ENCODE data around the gene PTGR2.
A peak's percentile ranks its signal among the peaks of the same experiment; 100 is the strongest.
"Not testable (repeated sequence)": the region's sequence is repeated elsewhere in the genome, so short reads cannot be mapped to it uniquely, and the experiment has no call there.

Gene PTGR2

GRCh38 chr14:73833530-73834260 lies 17.9 kb upstream of the PTGR2 start:
- no peak for DNase-seq

DNA sequence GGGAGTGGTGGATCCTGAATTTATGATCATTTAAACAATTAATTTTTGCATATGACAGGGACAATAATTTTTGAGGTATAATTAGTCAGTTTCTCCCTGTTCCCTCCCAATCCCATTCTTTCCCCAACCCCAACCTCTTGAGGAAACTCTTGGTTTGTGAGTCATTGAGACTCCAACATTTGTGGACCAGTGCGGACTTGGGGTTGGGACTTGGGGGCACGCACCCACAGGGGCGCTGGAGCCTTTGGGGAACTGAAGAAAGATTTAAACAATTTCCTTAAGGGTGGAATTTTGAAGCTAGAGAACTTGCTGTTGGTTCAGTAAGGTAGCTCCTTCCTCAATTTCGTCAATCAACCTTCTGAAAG lies 17.4 kb upstream of the PTGR2 start:
- DNase-seq = no peak

DNA sequence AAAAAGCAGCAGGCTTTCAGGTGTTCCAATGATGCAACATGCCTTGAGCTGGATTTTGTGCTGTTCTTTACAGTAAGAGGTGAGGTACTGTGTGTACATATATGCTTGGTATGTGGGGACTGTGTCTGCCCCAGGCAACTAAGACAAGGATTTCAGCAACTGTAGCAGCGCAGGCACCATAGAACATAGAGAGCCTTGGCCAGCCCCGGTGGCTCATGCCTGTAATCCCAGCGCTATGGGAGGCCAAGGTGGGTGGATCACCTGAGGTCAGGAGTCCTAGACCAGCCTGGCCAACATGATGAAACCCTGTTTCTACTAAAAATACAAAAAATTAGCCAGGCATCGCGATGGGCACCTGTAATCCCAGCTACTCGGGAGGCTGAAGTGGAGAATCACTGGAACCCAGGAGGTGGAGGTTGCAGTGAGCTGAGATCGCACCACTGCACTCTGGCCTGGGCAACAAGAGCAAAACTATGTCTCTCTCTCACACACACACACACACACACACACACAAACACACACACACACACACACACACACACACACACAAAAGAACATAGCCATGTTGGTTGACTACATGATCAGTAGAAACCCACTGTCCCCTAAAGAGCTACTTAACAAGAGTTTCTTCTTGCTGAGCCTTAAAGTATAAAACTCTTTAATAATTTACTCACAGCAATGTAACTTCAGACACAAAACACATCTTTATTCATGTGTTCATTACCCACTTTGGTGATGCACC lies 13.2 kb upstream of the PTGR2 start:
- DNase-seq = not testable (repeated sequence)

GRCh38 chr14:73842201-73842600 lies 9.4 kb upstream of the PTGR2 start:
- no peak for DNase-seq

DNA sequence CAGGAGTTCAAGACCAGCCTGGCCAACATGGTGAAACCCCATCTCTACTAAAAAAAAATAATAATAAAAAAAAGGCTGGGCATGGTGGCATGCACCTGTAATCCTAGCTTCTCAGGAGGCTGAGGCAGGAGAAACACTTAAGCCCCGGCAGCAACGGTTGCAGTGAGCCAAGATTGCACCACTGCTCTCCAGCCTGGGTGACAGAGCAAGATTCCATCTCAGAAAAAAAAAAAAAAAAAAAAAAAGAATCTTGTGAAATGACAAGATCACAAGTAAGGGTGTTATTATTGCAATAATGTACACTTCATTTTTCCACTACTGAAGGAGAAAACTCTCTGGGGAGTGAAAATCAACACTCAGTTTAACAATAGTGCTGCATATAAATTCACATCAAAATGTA lies 8.8 kb upstream of the PTGR2 start:
- DNase-seq = no peak

- DNase-seq = no peak
Observed at GRCh38 chr14:73843296-73843695, 8.3 kb upstream of the PTGR2 start.

- DNase-seq = no peak
Observed at GRCh38 chr14:73846947-73847346, 4.7 kb upstream of the PTGR2 start.

DNA sequence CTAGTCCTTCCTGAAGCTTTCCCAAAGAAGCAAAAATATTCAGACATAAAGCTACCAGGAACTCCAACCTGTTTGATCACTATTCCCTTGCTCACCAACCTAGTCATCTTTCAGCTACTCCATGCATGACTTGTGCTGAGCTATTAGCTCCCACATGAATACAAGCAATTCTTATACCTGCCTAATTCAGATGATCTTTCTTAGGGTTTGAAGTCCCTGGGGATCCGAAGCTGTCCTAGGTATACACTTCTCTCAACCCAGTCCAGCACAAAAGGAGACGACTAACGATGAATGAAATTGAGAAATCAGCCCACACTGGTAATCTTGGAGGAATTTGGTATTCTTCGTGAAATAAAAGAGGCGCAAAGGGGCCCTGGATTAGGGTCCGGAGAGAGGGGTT lies 631 bp upstream of the PTGR2 start:
- no peak for DNase-seq

GRCh38 chr14:73859145-73859544 lies 7.5 kb downstream of the PTGR2 start:
- DNase-seq = no peak

GRCh38 chr14:73861073-73861472 lies 9.4 kb downstream of the PTGR2 start:
- DNase-seq = no peak

GRCh38 chr14:73862480-73862879 lies 10.8 kb downstream of the PTGR2 start:
- DNase-seq = no peak

DNA sequence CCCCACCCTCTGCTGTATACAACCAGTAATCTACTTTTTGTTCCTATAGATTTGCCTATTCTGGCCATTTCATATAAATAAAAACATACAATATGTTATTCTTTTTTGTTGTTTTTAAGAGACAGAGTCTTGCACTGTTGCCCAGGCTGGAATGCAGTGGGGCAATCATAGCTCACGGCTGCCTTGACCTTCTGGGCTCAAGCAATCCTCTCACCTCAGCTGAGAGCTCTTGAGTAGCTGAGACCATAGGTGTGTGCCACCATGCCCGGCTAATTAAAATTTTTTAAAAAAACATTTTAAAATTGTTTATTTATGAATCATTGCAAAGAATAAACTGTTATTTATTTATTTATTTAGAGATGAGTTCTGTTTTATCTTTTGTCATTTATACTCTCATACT lies 11.6 kb downstream of the PTGR2 start:
- DNase-seq = no peak

- DNase-seq = no peak
Observed at GRCh38 chr14:73865534-73866113, 14.0 kb downstream of the PTGR2 start.

GRCh38 chr14:73869754-73870153 lies 18.1 kb downstream of the PTGR2 start:
- not testable (repeated sequence) for DNase-seq

GRCh38 chr14:73870525-73871235 lies 19.0 kb downstream of the PTGR2 start:
- no peak for DNase-seq

DNA sequence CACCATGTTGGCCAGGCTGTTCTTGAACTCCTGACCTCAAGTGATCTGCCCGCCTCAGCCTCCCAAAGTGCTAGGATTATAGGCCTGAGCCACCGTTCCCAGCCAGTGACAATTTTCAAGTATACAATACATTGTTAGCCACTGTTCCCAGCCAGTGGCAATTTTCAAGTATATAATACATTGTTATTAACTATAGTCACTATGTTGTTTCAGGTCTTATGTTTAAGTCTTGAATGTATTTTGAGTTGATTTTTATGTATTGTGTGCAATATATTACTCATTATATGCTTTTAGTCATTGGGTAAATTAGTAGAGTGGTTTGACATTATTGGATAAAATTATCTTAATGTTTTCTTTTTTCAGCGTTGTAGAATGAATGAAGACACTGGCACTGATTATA lies 22.0 kb downstream of the PTGR2 start:
- no peak for DNase-seq

DNA sequence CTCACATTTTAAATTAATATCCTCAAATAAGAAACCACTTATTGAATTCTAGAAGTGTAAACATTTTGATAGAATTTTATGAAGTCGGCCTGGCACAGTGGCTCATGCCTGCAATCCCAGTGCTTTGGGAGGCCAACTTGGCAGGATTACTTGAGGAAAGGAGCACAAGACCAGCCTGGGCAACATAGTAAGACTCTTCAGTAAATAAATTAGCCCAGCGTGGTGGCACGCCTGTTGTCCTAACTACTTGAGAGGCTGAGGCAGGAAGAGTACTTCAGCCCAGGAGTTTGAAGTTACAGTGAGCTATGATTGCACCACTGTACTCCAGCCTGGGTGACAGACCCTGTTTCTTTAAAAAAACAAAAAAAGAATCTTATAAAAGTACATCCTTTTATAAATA lies 26.2 kb downstream of the PTGR2 start:
- DNase-seq = no peak

GRCh38 chr14:73878436-73878835 lies 26.8 kb downstream of the PTGR2 start:
- no peak for DNase-seq

- no peak for DNase-seq
Observed at GRCh38 chr14:73879027-73879426, 27.4 kb downstream of the PTGR2 start.

DNA sequence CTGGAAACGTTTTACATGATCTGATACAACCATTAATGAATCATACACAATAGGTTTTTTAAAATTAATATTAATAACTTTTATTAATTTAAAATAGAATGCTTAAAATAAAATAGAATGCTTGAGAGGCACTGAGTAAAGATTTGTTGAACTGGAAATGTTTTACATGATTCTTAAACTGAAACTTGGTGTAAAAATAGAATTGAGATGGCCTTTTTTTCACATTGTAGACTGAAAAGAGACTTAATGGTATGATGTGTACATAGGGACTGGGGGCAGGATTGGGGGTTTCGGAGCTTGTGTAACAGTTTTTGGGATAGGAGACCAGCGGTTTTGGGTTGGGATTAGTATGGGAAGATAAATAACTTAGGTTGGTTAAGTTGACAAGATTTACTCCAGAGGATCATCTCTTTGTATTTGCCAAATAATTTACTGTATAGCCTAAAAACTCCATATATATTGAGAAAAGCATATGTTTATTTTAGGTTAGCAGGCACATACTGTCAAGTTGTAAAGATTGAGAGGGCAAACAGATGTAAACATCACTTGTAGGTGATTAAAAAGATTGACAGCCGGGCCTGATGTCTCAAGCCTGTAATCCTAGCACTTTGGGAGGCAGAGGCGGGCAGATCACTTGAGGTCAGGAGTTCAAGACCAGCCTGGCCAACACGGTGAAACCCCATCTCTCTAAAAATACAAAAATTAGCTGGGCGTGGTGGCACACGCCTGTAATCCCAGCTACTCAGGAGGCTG lies 33.0 kb downstream of the PTGR2 start:
- no peak for DNase-seq

- DNase-seq = peak; percentile 94 to 95
Observed at GRCh38 chr14:73886449-73887317, 35.1 kb downstream of the PTGR2 start, which contains the start of gene ZNF410. TSS of gene ZNF410 (plus strand) at chr14:73886859. CDS start at chr14:73892176, 5,317 bp downstream.

GRCh38 chr14:73887318-73887616 lies 35.6 kb downstream of the PTGR2 start:
- no peak for DNase-seq
